WTC11 (cell line): Measurements from ENCODE around the gene TIFAB. TPM values are rescaled to one million over a fixed set of nuclear protein-coding genes. Genes with fewer than 3 reads are reported as not detected.

Experiments used
- ATAC-seq: fragments of 200-7000 bp; cut with Tn5 transposase; 2 replicates; pipeline ENCODE4 v1.10.0; 2021; ENCODE audit warnings: mild to moderate bottlenecking, moderate library complexity
- CTCF ChIA-PET: fragments of 300-600 bp; sonication (Branson Sonifier 250); formaldehyde crosslinking; loops from one replicate; lab custom pipeline; 2021; ENCODE audit warnings: antibody characterized with exemption; lab: Charles Lee
- POLR2A ChIA-PET: fragments of 350-600 bp; sonication (Branson Sonifier 250); formaldehyde crosslinking; loops from one replicate; lab custom pipeline; 2021; ENCODE audit warnings: antibody characterized with exemption; lab: Charles Lee
- DNase-seq: peaks from one replicate; pipeline ENCODE4 v3.0.0; 2021; ENCODE audit warnings: low spot score
- H3K27ac Mint-ChIP-seq: 2 replicates; pipeline ENCODE4 v1.8.0; 2021; ENCODE audit warnings: mixed read lengths
- H3K27me3 Mint-ChIP-seq: 2 replicates; pipeline ENCODE4 v1.8.0; 2021; ENCODE audit warnings: low read depth, mild to moderate bottlenecking, moderate library complexity, mixed read lengths
- H3K36me3 Mint-ChIP-seq: 2 replicates; pipeline ENCODE4 v1.8.0; 2021; ENCODE audit warnings: mixed read lengths
- H3K4me1 Mint-ChIP-seq: 2 replicates; pipeline ENCODE4 v1.8.0; 2022; ENCODE audit warnings: mixed read lengths
- H3K4me3 Mint-ChIP-seq: 2 replicates; pipeline ENCODE4 v1.8.0; 2021; ENCODE audit warnings: mild to moderate bottlenecking, moderate library complexity, mixed read lengths
- H3K9me3 Mint-ChIP-seq: 2 replicates; pipeline ENCODE4 v1.8.0; 2021; ENCODE audit warnings: mixed read lengths
- ELF4 ChIP-seq: sonication (generic); formaldehyde crosslinking; IDR thresholded peaks from 2 replicates; pipeline ENCODE4 v1.8.1; 2022; ENCODE audit warnings: low read depth, mild to moderate bottlenecking, moderate library complexity, missing genetic modification reagents
- EMX1 ChIP-seq: fragments of 250-450 bp; sonication (Bioruptor Pico); IDR thresholded peaks from 2 replicates; pipeline ENCODE4 v1.8.0; 2021; ENCODE audit warnings: mild to moderate bottlenecking
- ESRRA ChIP-seq: sonication (generic); formaldehyde crosslinking; IDR thresholded peaks from 2 replicates; pipeline ENCODE4 v1.8.1; 2022; ENCODE audit warnings: mild to moderate bottlenecking, missing genetic modification reagents, borderline replicate concordance
- FOXK1 ChIP-seq: sonication (generic); formaldehyde crosslinking; IDR thresholded peaks from 2 replicates; pipeline ENCODE4 v1.8.0; 2022; ENCODE audit warnings: mild to moderate bottlenecking, moderate library complexity, missing genetic modification reagents
- FOXP1 ChIP-seq: sonication (generic); formaldehyde crosslinking; IDR thresholded peaks from 2 replicates; pipeline ENCODE4 v1.8.0; 2022; ENCODE audit warnings: missing genetic modification reagents, mild to moderate bottlenecking, moderate library complexity, borderline replicate concordance
- IRF2 ChIP-seq: sonication (generic); formaldehyde crosslinking; IDR thresholded peaks from 2 replicates; pipeline ENCODE4 v1.8.0; 2022; ENCODE audit warnings: low read depth, missing genetic modification reagents, borderline replicate concordance
- JUN ChIP-seq: sonication (generic); formaldehyde crosslinking; IDR thresholded peaks from 2 replicates; pipeline ENCODE4 v1.8.0; 2023; ENCODE audit warnings: mild to moderate bottlenecking, missing genetic modification reagents
- RORB ChIP-seq: fragments of 250-450 bp; sonication (Bioruptor Pico); IDR thresholded peaks from 2 replicates; pipeline ENCODE4 v1.9.0; 2021; ENCODE audit warnings: mild to moderate bottlenecking
- ZBTB21 ChIP-seq: sonication (generic); formaldehyde crosslinking; IDR thresholded peaks from 2 replicates; pipeline ENCODE4 v1.8.1; 2023; ENCODE audit warnings: mild to moderate bottlenecking, missing genetic modification reagents, borderline replicate concordance
- ZNF219 ChIP-seq: sonication (generic); formaldehyde crosslinking; IDR thresholded peaks from 2 replicates; pipeline ENCODE4 v1.8.0; 2023; ENCODE audit warnings: missing genetic modification reagents, mild to moderate bottlenecking, borderline replicate concordance
- ZNF317 ChIP-seq: sonication (generic); formaldehyde crosslinking; IDR thresholded peaks from 2 replicates; pipeline ENCODE4 v1.8.1; 2023; ENCODE audit warnings: low read depth, mild to moderate bottlenecking, moderate library complexity, missing genetic modification reagents, borderline replicate concordance
- total RNA-seq: library from RNA; stranded (reverse); gene quantifications from 3 replicates; pipeline ENCODE4 v1.2.3, GENCODE V29; 2021
- TF ChIP-seq, protein P1 (sequence below): fragments of 250-450 bp; sonication (Bioruptor Pico); IDR thresholded peaks from 2 replicates; pipeline ENCODE4 v1.9.0; 2021; ENCODE audit warnings: mild to moderate bottlenecking
- TF ChIP-seq, protein P2 (sequence below): sonication (generic); formaldehyde crosslinking; IDR thresholded peaks from 2 replicates; pipeline ENCODE4 v1.8.1; 2023; ENCODE audit warnings: mild to moderate bottlenecking, missing genetic modification reagents, borderline replicate concordance
- TF ChIP-seq, protein P3 (sequence below): fragments of 250-450 bp; sonication (Bioruptor Pico); IDR thresholded peaks from 2 replicates; pipeline ENCODE4 v1.9.0; 2021; ENCODE audit warnings: moderate library complexity, mild to moderate bottlenecking, inconsistent platforms, borderline replicate concordance
- TF ChIP-seq, protein P4 (sequence below): sonication (generic); formaldehyde crosslinking; IDR thresholded peaks from 2 replicates; pipeline ENCODE4 v1.8.0; 2022; ENCODE audit warnings: missing genetic modification reagents
- TF ChIP-seq, protein P5 (sequence below): sonication (generic); formaldehyde crosslinking; conservative IDR thresholded peaks from 2 replicates; pipeline ENCODE4 v1.8.1; 2022; ENCODE audit warnings: mild to moderate bottlenecking, missing genetic modification reagents
- TF ChIP-seq, protein P6 (sequence below): sonication (generic); formaldehyde crosslinking; IDR thresholded peaks from 2 replicates; pipeline ENCODE4 v1.8.1; 2022; ENCODE audit warnings: mild to moderate bottlenecking, missing genetic modification reagents, moderate library complexity, borderline replicate concordance
- TF ChIP-seq, protein P7 (sequence below): sonication (generic); formaldehyde crosslinking; IDR thresholded peaks from 2 replicates; pipeline ENCODE4 v1.8.1; 2022; ENCODE audit warnings: low read depth, missing genetic modification reagents, borderline replicate concordance

Gene TIFAB
- total RNA-seq, 1 experiment from 2014 or later: not detected

DNA sequence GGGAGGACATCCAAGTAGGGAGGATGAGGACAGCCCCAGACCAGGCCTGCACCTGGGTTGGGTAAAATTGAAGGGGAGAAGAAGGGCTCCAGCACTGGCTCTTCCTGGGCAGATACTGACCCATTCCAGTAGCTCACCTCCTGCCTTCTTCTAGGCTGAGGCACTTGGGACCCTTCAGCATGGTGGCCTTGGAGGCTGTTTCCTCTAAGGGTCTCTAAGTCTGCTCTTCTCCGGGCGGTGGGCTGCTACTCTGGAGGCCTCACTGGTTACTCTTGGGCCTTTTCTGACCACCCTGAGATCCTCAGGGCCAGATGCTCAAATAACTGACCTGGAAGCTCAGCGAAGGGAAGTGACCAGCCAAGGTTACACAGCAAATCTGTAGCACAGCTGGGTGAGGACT is 2.8 kb upstream of the TIFAB start:
- no peaks in the 10 kb centered on the region for H3K9me3 Mint-ChIP-seq
- ChIA-PET POLR2A (no interaction called here), CTCF (interaction anchor here (1.0 to 5.1 kb wide), 3 partner anchors 10 to 112 kb away, joined by 3 to 70 read pairs (median 3); no protein-coding TSS in a partner anchor)

DNA sequence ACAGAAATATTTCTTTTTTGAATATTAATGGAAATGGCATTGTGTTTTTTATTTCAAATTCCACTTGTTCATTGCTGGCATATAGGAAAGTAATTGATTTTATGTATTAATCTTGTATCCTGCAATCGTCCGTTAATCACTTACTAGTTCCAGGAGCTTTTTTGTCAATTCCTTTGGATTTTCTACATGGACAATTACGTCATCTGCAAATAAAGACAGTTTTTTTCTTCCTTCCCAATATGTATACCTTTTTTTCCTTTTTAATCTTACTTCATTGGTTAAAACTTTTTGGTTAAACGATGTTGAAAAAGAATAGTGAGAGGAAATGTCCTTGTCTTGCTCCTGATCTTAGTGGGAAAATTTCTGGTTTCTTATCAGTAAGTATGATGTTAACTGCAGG is 1.5 kb upstream of the TIFAB start:
- DNase-seq (no peak), ATAC-seq (no peak)
- POLR2A ChIA-PET: no interaction called here
- no peaks in the 10 kb centered on the region for H3K36me3 Mint-ChIP-seq
- peaks cover 33% of the 10 kb centered on the region for H3K27me3 Mint-ChIP-seq
- no peaks in the 10 kb centered on the region for H3K9me3 Mint-ChIP-seq
- H3K4me1 Mint-ChIP-seq: no peaks in the 10 kb centered on the region; the same call in 1 of the 2 replicates
- CTCF ChIA-PET: no interaction called here
- H3K4me3 Mint-ChIP-seq: no peak overlapping the region
- no peak overlapping the region for H3K27ac Mint-ChIP-seq
- TF ChIP-seq FOXK1 (CRISPR knock-in tag) (no peak), ZBTB21 (no peak), ESRRA (CRISPR knock-in tag) (no peak), ELF4 (CRISPR knock-in tag) (no peak), ZNF317 (CRISPR knock-in tag) (no peak), EMX1 (no peak)
- TF ChIP-seq, protein P1, sequence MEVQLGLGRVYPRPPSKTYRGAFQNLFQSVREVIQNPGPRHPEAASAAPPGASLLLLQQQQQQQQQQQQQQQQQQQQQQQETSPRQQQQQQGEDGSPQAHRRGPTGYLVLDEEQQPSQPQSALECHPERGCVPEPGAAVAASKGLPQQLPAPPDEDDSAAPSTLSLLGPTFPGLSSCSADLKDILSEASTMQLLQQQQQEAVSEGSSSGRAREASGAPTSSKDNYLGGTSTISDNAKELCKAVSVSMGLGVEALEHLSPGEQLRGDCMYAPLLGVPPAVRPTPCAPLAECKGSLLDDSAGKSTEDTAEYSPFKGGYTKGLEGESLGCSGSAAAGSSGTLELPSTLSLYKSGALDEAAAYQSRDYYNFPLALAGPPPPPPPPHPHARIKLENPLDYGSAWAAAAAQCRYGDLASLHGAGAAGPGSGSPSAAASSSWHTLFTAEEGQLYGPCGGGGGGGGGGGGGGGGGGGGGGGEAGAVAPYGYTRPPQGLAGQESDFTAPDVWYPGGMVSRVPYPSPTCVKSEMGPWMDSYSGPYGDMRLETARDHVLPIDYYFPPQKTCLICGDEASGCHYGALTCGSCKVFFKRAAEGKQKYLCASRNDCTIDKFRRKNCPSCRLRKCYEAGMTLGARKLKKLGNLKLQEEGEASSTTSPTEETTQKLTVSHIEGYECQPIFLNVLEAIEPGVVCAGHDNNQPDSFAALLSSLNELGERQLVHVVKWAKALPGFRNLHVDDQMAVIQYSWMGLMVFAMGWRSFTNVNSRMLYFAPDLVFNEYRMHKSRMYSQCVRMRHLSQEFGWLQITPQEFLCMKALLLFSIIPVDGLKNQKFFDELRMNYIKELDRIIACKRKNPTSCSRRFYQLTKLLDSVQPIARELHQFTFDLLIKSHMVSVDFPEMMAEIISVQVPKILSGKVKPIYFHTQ (CRISPR knock-in tag): no peak
- TF ChIP-seq, protein P2, sequence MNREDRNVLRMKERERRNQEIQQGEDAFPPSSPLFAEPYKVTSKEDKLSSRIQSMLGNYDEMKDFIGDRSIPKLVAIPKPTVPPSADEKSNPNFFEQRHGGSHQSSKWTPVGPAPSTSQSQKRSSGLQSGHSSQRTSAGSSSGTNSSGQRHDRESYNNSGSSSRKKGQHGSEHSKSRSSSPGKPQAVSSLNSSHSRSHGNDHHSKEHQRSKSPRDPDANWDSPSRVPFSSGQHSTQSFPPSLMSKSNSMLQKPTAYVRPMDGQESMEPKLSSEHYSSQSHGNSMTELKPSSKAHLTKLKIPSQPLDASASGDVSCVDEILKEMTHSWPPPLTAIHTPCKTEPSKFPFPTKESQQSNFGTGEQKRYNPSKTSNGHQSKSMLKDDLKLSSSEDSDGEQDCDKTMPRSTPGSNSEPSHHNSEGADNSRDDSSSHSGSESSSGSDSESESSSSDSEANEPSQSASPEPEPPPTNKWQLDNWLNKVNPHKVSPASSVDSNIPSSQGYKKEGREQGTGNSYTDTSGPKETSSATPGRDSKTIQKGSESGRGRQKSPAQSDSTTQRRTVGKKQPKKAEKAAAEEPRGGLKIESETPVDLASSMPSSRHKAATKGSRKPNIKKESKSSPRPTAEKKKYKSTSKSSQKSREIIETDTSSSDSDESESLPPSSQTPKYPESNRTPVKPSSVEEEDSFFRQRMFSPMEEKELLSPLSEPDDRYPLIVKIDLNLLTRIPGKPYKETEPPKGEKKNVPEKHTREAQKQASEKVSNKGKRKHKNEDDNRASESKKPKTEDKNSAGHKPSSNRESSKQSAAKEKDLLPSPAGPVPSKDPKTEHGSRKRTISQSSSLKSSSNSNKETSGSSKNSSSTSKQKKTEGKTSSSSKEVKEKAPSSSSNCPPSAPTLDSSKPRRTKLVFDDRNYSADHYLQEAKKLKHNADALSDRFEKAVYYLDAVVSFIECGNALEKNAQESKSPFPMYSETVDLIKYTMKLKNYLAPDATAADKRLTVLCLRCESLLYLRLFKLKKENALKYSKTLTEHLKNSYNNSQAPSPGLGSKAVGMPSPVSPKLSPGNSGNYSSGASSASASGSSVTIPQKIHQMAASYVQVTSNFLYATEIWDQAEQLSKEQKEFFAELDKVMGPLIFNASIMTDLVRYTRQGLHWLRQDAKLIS (CRISPR knock-in tag): no peak
- TF ChIP-seq, protein P3, sequence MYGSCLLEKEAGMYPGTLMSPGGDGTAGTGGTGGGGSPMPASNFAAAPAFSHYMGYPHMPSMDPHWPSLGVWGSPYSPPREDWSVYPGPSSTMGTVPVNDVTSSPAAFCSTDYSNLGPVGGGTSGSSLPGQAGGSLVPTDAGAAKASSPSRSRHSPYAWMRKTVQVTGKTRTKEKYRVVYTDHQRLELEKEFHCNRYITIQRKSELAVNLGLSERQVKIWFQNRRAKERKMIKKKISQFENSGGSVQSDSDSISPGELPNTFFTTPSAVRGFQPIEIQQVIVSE (CRISPR knock-in tag): no peak
- TF ChIP-seq, protein P4, sequence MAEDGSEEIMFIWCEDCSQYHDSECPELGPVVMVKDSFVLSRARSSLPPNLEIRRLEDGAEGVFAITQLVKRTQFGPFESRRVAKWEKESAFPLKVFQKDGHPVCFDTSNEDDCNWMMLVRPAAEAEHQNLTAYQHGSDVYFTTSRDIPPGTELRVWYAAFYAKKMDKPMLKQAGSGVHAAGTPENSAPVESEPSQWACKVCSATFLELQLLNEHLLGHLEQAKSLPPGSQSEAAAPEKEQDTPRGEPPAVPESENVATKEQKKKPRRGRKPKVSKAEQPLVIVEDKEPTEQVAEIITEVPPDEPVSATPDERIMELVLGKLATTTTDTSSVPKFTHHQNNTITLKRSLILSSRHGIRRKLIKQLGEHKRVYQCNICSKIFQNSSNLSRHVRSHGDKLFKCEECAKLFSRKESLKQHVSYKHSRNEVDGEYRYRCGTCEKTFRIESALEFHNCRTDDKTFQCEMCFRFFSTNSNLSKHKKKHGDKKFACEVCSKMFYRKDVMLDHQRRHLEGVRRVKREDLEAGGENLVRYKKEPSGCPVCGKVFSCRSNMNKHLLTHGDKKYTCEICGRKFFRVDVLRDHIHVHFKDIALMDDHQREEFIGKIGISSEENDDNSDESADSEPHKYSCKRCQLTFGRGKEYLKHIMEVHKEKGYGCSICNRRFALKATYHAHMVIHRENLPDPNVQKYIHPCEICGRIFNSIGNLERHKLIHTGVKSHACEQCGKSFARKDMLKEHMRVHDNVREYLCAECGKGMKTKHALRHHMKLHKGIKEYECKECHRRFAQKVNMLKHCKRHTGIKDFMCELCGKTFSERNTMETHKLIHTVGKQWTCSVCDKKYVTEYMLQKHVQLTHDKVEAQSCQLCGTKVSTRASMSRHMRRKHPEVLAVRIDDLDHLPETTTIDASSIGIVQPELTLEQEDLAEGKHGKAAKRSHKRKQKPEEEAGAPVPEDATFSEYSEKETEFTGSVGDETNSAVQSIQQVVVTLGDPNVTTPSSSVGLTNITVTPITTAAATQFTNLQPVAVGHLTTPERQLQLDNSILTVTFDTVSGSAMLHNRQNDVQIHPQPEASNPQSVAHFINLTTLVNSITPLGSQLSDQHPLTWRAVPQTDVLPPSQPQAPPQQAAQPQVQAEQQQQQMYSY (CRISPR knock-in tag): no peak
- TF ChIP-seq, protein P5, sequence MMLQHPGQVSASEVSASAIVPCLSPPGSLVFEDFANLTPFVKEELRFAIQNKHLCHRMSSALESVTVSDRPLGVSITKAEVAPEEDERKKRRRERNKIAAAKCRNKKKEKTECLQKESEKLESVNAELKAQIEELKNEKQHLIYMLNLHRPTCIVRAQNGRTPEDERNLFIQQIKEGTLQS (CRISPR knock-in tag): no peak
- TF ChIP-seq, protein P6, sequence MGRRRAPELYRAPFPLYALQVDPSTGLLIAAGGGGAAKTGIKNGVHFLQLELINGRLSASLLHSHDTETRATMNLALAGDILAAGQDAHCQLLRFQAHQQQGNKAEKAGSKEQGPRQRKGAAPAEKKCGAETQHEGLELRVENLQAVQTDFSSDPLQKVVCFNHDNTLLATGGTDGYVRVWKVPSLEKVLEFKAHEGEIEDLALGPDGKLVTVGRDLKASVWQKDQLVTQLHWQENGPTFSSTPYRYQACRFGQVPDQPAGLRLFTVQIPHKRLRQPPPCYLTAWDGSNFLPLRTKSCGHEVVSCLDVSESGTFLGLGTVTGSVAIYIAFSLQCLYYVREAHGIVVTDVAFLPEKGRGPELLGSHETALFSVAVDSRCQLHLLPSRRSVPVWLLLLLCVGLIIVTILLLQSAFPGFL (CRISPR knock-in tag): no peak

More for the DNA sequence above, 2.8 kb upstream of the TIFAB start:
- Mint-ChIP-seq H3K36me3 (no peaks in the 10 kb centered on the region), H3K27me3 (peaks cover 45% of the 10 kb centered on the region), H3K27ac (no peak overlapping the region), H3K4me1 (no peaks in the 10 kb centered on the region), H3K4me3 (no peak overlapping the region)
- DNase-seq (peak; percentile 3), ATAC-seq (no peak)
- TF ChIP-seq, protein P6 (CRISPR knock-in tag): no peak
- TF ChIP-seq ZNF219 (CRISPR knock-in tag) (no peak), ZBTB21 (no peak), FOXP1 (CRISPR knock-in tag) (no peak), ELF4 (CRISPR knock-in tag) (no peak), RORB (CRISPR knock-in tag) (no peak), JUN (CRISPR knock-in tag) (no peak), IRF2 (CRISPR knock-in tag) (no peak)
- TF ChIP-seq, protein P7, sequence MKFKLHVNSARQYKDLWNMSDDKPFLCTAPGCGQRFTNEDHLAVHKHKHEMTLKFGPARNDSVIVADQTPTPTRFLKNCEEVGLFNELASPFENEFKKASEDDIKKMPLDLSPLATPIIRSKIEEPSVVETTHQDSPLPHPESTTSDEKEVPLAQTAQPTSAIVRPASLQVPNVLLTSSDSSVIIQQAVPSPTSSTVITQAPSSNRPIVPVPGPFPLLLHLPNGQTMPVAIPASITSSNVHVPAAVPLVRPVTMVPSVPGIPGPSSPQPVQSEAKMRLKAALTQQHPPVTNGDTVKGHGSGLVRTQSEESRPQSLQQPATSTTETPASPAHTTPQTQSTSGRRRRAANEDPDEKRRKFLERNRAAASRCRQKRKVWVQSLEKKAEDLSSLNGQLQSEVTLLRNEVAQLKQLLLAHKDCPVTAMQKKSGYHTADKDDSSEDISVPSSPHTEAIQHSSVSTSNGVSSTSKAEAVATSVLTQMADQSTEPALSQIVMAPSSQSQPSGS: no peak
- TF ChIP-seq, protein P5 (CRISPR knock-in tag): no peak
